Activated CD8-positive, alpha-beta memory T cell treated with anti-CD3 and anti-CD28 coated beads, Interleukin-2, amount 50 U/mL, for 48 hours (primary cell): Measurements from ENCODE around the gene MED15.
"Not testable (repeated sequence)": the region's sequence is repeated elsewhere in the genome, so short reads cannot be mapped to it uniquely, and the experiment has no call there.

Source experiments
- DNase-seq: peaks from one replicate; pipeline ENCODE4 v3.0.0-alpha.2; 2020

MED15 gene

DNA sequence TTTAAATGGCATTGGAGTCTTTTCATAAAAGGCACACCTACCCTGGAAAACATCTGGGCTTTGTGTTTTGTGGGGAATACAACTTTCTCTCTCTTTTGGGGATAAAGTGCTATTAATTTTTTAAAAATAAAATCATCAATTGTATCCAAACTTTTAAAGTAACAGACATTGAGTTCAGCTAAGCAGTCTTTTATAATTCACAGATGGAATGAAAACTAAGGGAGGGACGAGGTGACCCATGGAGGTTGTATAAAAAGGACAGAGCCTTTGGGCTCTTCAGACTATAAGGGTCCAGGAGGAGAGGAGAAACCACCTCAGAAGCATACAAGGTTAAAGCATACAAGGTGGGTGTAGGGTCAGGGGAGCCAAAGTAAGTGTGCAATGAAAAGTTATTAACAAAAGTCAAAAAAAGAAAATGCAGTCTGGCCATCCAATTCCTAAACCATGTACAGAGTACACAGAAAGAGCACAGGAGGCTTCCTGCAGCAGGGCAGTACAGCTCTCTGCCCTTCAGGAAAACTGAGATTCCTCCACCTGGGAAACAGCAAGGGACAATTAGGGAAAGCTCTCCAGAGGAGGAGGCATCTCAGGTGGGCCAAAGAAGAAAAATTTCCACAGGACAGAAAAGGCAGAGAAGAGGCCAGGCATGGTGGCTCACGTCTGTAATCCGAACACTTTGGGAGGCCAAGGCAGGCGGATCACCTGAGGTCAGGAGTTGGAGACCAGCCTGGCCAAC is 22.3 kb upstream of the MED15 start:
- DNase-seq = no peak

DNA sequence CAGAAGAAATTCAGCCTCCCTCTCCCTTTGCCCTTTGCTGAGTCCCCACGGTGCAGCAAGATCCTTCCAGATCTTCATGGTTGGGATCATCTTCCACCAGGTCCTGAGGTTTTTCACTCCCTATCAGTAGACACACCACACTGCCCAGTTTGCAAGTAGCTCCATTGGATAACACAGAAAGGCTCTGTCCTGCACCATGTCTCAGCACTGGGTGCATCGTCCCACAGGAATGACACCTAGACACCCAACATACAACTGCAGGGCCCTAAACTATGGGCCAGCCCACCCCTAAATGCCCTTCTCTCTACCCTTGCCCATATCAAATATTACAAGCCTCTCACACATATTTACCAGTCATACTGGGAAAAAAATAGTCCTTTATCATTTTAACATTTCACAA is 21.2 kb upstream of the MED15 start:
- no peak for DNase-seq

DNA sequence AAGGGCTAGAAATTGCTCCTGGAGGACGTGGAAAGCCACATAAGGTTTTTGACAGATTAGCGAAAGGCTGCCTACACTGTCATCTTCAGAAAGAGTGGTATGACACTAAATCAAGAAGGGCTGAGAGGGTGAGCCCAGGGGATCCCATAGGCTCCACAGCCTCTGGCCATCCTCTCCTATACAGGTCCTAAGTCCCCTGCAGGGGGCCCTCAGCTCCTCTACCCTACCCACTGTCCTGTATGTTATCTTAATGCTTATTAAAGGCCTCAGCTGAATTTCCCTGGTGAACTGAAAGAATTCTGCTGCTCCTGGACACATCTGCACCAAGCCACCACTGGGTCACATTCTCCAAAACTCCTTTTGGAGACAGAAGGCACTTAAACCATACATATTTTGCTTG is 19.7 kb upstream of the MED15 start:
- no peak for DNase-seq

DNA sequence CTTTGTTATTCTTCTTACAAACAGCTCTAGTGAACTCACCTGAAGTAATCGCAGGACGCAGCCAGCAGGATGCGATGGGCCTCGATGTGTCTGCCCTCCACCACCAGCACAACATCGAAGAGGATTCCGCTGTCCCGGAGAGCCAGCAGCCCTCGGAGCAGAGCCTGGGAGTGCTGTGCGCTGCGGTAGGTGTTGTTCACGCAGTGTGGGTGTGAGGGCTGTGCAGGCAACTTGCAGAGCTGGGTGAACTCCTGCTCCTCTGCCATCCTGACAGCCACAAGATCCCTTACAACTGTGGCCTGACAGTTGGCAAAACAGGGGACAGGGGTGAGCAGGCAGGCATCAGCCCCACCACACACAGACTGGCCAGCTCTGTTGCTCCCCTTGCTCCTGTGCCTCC is 18.5 kb upstream of the MED15 start:
- DNase-seq = no peak

DNA sequence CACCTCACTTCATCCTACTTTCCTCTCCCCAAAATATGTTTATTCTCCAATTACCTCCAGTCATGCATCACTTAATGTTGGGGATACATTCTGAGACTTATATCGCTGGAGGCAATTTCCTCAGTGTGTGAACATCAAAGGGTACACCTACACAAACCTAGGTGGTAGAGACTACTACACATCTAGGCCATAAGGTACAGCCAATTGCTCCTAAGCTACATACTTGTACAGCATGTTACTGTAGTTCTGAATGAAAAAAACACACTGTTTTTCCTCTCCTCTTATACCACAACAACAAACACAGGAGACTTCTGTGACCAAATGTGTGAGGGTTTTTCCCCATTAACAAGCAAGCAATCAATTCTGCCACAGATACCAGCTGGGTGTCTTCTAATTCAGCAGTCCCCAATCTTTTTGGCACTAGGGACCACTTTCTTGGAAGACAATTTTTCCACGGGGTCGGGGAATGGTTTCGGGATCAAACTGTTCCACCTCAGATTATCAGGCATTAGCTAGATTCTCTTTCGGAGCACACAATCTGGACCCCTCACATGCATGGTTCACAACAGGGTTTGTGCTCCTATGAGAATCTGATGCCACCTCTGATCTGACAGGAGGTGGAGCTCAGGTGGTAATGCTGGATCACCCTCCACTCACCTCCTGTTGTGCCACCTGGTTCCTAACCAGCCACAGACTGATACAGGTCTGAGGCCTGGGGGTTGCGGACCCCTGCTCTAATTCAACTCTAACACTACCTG is 17.0 kb upstream of the MED15 start:
- DNase-seq = no peak

DNA sequence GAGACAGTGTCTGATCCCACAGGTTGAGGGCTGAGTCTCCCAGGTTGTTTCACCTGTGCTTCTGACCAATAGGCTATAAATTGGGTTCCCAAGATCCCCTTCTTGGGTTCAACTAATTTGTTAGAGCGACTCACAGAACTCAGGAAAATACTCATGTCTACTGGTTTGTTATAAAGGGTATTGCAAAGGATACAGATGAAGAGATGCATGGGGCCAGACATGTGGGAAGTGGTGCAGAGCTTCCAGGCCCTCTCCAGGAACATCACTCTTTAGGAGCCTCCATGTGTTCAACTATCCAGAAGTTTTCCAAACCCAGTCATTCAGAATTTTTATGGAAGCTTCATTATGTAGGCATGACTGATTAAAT is 16.5 kb upstream of the MED15 start:
- DNase-seq = no peak

DNA sequence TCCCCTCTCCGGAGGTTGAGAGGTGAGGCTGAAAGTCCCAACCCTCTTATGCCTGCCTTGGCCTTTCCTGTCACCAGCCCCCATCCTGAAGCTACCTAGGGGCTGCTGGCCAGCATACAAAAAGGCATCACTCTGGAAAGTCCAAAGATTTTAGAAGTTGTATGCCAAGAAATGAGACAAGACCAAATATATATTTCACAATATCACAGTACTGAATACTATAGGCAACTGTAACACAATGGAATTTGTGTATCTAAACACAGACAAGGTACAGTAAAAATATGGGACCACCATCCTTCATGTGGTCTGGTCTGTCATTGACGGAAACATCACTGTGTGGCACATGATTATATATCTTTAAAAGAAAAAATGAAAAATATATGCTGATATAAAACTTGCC is 16.1 kb upstream of the MED15 start:
- no peak for DNase-seq

DNA sequence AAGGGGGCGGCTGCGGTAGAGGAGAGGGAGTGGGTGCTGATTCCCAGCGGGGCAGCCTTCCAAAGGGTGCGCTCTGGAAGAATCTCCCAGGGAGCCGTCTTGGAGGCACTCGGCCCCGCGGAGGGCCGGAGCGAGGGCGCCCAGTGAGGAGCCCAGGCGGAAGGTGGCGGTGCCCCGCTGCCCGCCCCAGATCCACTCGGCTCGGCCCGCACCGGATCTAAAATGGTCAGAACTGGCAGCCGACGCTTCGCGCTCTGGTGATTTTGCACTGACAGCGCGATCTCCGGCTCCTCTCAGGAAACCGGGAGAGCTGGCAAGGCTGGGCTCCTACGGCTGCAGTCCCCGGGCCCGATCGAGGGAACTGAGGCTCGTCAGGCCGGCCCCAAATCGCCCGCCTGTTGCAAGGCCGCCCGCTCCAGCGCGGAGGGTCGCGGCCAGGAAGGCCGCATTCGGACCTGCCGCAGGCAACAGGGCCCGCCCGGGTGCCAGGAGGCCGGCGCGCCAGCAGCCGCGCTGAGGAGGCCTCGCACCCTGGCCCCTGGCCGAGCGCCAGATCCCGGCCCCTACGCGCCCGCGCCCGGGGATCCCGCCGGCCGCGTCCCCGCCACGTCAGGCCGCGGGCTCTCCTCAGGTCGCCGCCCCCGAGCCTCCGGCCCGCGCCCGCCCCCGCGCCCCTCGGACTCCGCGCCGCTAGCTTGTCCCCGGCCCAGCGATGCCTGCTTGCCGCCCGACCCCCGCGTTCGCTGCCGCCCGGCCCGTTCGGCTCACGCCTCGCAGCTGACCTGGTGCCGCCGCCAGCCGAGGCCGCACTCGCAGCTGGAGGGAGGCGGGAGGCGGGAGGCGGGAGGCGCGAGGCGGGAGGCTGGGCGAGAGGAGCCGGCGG is 12.2 kb upstream of the MED15 start, which contains the start of gene KLHL22:
Gene KLHL22, minus strand, starts transcription at position 818 of the 883 bp plus-strand sequence. CDS start 6,584 bp downstream, outside the sequence.
- peak; percentile 70 for DNase-seq

DNA sequence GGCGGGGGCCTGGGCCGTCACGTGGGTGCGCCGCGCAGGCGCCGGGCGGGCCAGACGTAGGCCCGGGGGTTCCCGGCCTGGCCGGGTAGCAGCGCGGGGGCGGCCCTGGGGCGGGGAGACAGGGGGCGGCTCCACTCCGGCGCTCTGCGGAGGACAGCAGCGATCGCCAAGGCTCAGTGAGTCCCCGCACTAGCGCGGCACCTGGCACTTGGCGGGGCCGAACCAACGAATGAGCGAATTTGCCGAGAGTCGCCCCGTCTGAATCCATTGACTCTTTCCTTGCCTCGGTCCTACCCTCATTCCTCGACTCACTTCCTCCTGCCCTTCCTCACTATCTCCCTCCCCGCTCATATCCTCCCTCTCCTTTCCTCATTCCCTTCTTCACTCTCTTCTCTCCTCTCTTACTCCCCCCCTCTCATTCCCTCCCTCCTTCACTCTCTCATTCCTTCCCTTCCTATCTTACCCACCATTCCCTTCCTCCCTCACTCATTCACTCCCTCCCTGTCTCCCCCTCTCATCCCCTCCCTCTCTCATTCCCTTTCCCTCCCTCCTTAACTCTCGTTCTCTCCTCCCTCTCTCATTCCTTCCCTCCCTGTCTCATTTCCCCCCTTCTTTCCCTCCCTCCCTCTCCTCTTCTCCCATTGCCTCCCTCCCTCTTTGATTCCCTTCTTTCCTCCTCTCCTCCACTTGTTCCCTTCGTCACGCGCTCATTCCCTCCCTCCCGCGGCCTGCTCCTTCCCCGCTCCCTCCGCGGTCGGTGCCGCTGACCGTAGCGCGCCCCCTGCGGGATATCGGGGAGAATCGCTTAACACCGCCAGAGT is 11.3 kb upstream of the MED15 start:
- DNase-seq = peak; percentile 96

DNA sequence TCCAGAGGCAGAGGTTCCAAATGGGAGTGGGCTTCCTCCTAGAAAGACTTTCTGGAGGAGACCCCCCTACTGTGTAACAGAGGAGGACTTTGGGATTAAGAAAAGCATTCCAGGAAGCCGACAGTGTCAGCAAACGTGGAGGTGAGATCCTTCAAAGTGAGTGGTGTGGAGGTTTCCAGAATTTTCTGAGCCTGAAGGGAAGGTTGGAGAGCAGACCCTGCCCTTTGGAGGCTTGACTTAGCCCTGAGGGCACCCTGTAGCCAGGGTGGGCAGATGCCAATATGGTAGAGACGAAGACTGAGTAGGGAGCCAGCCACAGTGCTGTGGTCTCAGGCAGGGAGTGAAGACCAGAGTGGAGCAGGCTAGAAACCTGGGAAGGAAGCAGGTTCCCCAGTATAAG is 10.0 kb upstream of the MED15 start:
- no peak for DNase-seq

DNA sequence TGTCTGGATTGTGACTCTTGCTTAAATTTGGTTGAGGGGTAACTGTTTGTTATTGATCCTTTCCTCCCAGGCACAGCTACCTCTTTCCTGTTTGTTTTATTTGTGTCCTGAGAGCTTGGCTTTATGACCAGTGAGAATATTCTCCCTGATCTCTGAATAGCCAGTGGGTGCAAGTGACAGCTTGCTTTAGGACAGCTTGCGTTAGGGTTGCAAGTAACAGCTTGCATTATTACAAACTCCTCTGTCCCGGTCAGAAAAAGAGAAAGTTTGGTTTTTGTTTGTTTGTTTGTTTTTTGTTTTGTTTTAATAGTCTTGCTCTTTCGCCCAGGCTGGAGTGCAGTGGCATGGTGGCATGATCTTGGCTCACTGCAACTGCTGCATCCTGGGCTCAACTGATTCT is 8.5 kb upstream of the MED15 start:
- no peak for DNase-seq

DNA sequence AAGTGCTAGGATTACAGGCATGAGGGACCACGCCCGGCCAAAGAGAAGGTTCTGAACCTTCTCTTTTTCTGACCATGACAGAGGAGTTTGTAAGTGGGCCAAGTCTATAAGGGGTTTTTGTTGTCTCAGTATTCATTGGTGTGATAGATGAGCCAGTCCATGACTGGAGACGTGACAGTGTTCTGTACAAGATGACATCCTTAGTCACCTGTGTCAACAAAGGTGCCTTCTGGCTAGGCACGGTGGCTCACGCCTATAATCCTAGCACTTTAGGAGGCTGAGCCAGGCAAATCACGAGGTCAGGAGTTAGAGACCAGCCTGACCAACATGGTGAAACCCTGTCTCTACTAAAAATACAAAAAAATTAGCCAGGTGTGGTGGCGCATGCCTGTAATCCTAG is 7.6 kb upstream of the MED15 start:
- DNase-seq = no peak

DNA sequence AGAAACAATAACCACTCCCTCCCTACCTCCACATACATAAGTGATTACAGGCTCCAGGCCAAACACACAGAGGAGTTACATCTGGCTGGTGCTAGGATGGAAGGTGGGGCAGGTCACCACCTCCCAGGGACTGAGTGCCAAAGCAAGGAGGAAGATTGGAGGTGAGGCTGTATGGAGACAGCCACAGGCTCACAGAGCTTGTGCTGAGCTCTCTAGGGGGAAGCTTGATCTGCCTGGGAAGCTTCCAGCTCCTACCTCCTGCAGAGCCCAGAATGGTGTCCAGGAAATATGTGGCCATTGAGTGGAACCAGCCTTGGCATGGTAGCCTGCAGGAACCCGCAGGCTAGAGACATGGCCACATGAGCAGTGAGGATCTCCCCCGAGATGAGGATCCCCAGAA is 3.6 kb upstream of the MED15 start:
- no peak for DNase-seq

DNA sequence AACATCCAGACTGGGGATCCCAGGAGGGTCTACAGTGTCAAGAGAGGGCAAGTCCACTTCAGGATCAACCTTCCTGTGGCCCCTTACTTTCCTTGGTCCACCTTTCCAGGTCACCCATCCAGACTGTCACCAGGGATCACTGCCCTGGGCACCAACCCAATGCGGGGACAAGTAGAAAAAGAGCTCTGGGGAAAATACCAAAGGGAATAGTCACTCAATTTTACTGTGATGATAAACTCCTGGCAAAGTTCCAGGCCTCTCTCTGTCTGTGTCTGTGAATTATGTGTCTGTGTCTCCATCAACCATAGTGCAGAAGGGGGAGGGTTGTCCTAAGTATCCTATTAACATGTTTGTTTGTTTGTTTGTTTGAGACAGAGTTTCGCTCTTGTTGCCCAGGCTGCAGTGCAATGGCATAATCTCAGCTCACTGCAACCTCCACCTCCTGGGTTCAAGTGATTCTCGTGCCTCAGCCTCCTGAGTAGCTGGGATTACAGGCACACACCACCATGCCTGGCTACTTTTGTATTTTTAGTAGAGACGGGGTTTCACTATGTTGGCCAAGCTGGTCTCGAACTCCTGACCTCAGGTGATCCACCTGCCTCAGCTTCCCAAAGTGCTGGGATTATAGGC is 3.0 kb upstream of the MED15 start:
- not testable (repeated sequence) for DNase-seq

DNA sequence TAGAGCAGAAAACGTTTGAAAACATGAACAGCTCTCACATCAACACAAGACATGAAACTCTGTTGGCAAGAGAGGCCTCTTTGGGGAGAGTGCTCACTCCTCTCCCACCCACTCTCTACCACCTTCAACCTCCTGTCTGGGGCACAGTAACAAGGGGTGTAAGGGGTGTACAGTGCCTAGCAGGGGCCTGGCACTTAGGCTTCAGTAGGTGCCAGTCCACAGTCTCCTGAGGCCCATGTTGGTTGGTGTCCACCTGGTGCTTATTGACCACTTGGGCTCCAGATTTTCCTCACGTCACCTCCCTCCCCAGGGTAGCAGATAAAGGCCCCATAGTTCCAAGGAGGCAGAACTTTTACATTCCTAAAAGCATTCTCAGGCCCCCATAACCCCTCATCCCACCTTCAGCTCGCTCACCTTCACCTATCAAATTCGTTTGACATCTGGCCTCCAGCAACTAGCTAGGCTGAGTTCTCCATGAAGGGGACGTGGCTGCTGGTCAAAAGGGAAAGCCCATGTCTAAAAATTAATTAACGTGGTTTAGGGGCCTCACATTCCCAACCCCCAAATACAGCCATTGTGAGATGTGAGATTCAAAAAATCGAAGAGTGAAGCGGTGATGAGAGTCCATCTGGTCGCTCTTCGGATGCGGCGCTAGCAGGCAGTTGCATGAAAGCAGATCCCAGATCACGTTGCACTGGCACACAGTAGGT is 712 bp upstream of the MED15 start:
- no peak for DNase-seq

DNA sequence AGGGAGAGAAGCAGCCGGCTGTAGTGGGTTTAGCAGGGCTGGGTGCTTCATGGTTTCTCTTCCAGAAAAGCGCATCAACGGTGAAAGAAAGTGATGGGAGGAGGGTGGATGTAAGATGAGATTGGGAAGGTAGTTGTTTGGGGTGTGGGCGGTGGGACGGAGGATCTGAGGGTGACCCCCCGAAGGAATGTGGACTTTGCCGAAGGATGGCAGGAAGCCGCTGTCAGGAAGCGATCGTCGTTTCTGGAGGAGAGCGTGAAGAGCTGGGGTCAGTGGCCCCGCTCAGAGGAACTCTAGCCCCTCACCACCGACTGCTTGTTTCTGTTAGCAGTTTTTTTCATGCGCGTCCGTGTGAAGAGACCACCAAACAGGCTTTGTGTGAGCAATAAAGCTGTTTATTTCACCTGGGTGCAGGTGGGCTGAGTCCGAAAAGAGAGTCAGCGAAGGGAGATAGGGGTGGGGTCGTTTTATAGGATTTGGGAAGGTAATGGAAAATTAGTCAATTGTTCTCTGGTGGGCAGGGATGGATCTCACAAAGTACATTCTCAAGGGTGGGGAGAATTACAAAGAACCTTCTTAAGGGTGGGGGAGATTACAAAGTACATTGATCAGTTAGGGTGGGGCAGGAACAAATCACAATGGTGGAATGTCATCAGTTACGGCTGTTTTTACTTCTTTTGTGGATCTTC is 801 bp downstream of the MED15 start:
- not testable (repeated sequence) for DNase-seq

DNA sequence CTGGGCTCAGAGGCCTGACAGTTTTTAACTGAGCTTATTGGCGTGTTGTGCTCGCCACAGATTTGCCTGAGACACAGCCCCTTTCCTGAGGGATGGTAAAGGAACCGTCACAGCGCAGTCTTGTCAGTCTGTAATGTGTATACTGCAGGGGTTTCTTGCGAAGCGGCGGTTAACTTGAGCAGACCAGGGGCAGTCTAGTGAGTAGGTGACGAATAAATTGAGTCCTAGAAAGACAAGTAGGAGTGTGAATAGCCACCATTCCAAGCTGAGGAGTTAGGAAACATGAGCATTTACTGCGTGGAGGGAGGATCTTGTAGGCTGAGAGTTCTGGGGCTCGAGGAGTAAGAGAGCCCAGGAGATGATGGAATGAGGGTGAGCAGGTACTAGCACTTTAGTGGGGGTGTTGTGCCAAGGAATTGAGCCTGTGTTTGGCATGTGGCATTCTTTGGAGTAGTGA is 1.4 kb downstream of the MED15 start:
- DNase-seq = no peak

DNA sequence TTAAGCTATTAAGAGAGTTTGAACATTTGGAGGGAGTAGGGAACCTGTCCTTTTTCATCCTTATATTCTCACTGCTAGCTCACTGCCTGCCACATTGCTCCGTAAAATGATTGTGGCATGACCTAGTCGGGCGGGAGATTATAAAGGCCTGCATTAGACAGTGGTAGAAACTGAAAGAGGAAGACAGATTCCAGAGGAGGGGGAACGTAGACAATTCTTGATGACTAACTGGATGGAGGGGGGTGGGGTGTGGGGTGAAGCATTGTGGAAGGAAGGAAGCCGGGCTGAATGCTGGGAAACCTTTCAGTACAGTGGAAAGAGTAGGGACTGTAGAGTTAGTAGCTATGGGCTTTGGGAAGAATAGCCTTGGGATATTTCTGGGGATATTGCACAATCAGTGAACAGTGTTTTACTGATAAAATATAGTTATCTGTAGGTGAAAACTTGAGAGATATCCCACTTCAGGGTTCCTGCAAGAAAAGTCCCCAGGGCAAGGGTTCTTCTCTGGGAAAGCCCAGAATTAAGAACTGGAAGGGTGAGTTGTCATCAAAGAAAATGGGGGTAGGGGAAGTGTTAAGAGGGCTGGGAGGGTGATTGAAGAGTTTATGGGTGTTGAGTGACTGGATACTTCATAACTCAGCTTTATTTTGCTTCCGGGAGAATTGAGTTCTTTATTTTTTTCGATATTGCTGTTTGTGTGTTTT is 2.1 kb downstream of the MED15 start:
- DNase-seq = no peak

DNA sequence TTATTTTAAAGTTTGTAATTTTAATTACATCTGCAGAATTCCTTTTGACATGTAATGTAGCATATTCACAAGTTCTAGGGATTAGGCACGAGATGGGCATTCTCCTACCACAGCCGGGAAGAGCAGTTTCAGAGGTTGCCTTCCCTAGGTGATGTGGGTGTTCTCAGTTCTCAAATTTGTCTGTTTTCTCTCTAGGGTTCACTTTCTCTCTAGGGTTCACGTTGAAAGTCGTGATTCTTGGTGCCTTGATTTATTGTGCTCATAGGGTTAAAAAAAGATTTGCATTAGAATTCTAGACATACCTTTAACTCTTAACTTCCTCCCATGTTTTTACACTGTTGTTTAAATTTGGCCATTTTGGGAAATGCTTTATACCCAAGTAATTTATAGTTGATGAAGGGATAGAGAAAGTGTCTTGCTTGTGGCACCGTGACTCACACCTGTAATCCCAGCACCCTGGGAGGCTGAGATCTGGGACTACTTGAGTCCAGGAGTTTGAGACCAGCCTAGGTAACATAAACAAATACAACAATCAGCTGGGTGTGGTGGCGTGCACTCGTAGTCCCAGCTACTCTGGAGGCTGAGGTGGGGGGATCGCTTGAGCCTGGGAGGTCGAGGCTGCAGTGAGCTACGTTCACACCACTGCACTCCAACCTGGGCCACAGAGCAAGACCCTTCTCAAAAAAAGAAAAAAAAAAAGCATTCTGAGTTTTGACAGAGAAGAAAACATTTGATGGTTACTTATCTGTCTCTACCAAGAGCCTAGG is 3.6 kb downstream of the MED15 start:
- DNase-seq = no peak
